Neural progenitor cell (in vitro differentiated cells): ENCODE results near the gene KRTAP2-3. TPM values are rescaled to one million over a fixed set of nuclear protein-coding genes. Genes with fewer than 3 reads are reported as not detected.
"Not testable (repeated sequence)": the region's sequence is repeated elsewhere in the genome, so short reads cannot be mapped to it uniquely, and the experiment has no call there.

Experiments used
- DNase-seq: peaks from one replicate; pipeline ENCODE4 v3.0.0-alpha.2; 2016; ENCODE audit warnings: low spot score
- H2AFZ ChIP-seq: fragments of 200-600 bp; sonication (generic); replicated peaks from 2 replicates; pipeline ENCODE4 v1.6.1; 2016; ENCODE audit warnings: antibody characterized with exemption
- H3F3A ChIP-seq: fragments of 200-600 bp; sonication (generic); 2 replicates; pipeline ENCODE4 v1.6.1; 2016; ENCODE audit warnings: antibody characterized with exemption, low read depth
- H3K27ac ChIP-seq: fragments of 200-600 bp; sonication (generic); 2 replicates; pipeline ENCODE4 v1.5.1; 2016; ENCODE audit warnings: mild to moderate bottlenecking
- H3K27me3 ChIP-seq: fragments of 200-600 bp; sonication (generic); 2 replicates; pipeline ENCODE4 v1.6.1; 2016; ENCODE audit warnings: mild to moderate bottlenecking, moderate library complexity
- H3K36me3 ChIP-seq: fragments of 200-600 bp; sonication (generic); 2 replicates; pipeline ENCODE4 v1.5.1; 2016
- H3K4me1 ChIP-seq: fragments of 200-600 bp; sonication (generic); 2 replicates; pipeline ENCODE4 v1.6.1; 2016; ENCODE audit warnings: mixed run types
- H3K4me2 ChIP-seq: fragments of 200-600 bp; sonication (generic); 2 replicates; pipeline ENCODE4 v1.6.1; 2016
- H3K4me3 ChIP-seq: fragments of 200-600 bp; sonication (generic); 2 replicates; pipeline ENCODE4 v1.5.1; 2016
- H3K79me2 ChIP-seq: fragments of 200-600 bp; sonication (generic); 2 replicates; pipeline ENCODE4 v1.6.1; 2016; ENCODE audit warnings: low read depth
- H3K9ac ChIP-seq: fragments of 200-600 bp; sonication (generic); 2 replicates; pipeline ENCODE4 v1.6.1; 2016
- H3K9me3 ChIP-seq: fragments of 200-600 bp; sonication (generic); 2 replicates; pipeline ENCODE4 v1.5.1; 2016; ENCODE audit warnings: low read depth
- H4K20me1 ChIP-seq: fragments of 200-600 bp; sonication (generic); 2 replicates; pipeline ENCODE4 v1.6.1; 2016; ENCODE audit warnings: low read depth
- H3K27ac Mint-ChIP-seq: 3 replicates; pipeline ENCODE4 v1.8.0; 2021; ENCODE audit warnings: mixed read lengths
- H3K27me3 Mint-ChIP-seq: 2 replicates; pipeline ENCODE4 v1.8.0; 2022; ENCODE audit warnings: low read depth, mild to moderate bottlenecking, inconsistent platforms, moderate library complexity, mixed read lengths; ENCODE audit not compliant: insufficient read depth
- H3K36me3 Mint-ChIP-seq: 3 replicates; pipeline ENCODE4 v1.8.0; 2021; ENCODE audit warnings: mixed read lengths
- H3K4me1 Mint-ChIP-seq: 3 replicates; pipeline ENCODE4 v1.8.0; 2021; ENCODE audit warnings: mixed read lengths
- H3K4me3 Mint-ChIP-seq: 3 replicates; pipeline ENCODE4 v1.8.0; 2021; ENCODE audit warnings: mild to moderate bottlenecking, moderate library complexity, mixed read lengths
- H3K9me3 Mint-ChIP-seq: 3 replicates; pipeline ENCODE4 v1.8.0; 2020; ENCODE audit warnings: mixed read lengths
- EZH2 ChIP-seq: fragments of 200-600 bp; sonication (generic); IDR thresholded peaks from 2 replicates; pipeline ENCODE4 v1.6.1; 2017; ENCODE audit warnings: antibody characterized with exemption, mild to moderate bottlenecking, moderate library complexity
- EZH2phosphoT487 ChIP-seq: fragments of 200-600 bp; sonication (generic); IDR thresholded peaks from 2 replicates; pipeline ENCODE4 v1.6.1; 2017; ENCODE audit warnings: antibody characterized with exemption
- total RNA-seq: library from RNA; depleted of rRNA; stranded (reverse); fragments of >200 nt; gene quantifications from 2 replicates; pipeline ENCODE4 v1.2.3, GENCODE V29; 2015; ENCODE audit warnings: low replicate concordance
- TF ChIP-seq, protein P1 (sequence below): fragments of 200-600 bp; sonication (generic); IDR thresholded peaks from 2 replicates; pipeline ENCODE4 v1.5.1; 2017; ENCODE audit warnings: antibody characterized with exemption, mild to moderate bottlenecking

KRTAP2-3 gene
- total RNA-seq, 1 donor from 2014 or later = not detected

GRCh38 chr17:41065829-41066624 lies 6.1 kb upstream of the KRTAP2-3 start, which contains the start of gene KRTAP2-4:
TSS of gene KRTAP2-4 (minus strand) at chr17:41065879. CDS start at chr17:41065845, 34 bp downstream.
- Mint-ChIP-seq H3K27me3 (no peaks in the 10 kb centered on the region), H3K9me3 (no peaks in the 10 kb centered on the region), H3K36me3 (no peaks in the 10 kb centered on the region), H3K4me1 (no peaks in the 10 kb centered on the region), H3K4me3 (no peak within 1 kb of the TSS), H3K27ac (peak within 1 kb of the TSS; percentile 17)
- Histone ChIP-seq H2AFZ (no peak within 1 kb of the TSS), H3K79me2 (no peaks in the 10 kb centered on the region), H3K4me1 (no peaks in the 10 kb centered on the region), H4K20me1 (no peaks in the 10 kb centered on the region), H3K9ac (no peak within 1 kb of the TSS), H3K36me3 (no peaks in the 10 kb centered on the region), H3K9me3 (no peaks in the 10 kb centered on the region), H3F3A (no peaks in the 10 kb centered on the region), H3K4me3 (no peak within 1 kb of the TSS), H3K4me2 (no peak within 1 kb of the TSS), H3K27ac (no peak within 1 kb of the TSS), H3K27me3 (no peaks in the 10 kb centered on the region)
- TF ChIP-seq EZH2phosphoT487 (no peak), EZH2 (no peak)
- TF ChIP-seq, protein P1, sequence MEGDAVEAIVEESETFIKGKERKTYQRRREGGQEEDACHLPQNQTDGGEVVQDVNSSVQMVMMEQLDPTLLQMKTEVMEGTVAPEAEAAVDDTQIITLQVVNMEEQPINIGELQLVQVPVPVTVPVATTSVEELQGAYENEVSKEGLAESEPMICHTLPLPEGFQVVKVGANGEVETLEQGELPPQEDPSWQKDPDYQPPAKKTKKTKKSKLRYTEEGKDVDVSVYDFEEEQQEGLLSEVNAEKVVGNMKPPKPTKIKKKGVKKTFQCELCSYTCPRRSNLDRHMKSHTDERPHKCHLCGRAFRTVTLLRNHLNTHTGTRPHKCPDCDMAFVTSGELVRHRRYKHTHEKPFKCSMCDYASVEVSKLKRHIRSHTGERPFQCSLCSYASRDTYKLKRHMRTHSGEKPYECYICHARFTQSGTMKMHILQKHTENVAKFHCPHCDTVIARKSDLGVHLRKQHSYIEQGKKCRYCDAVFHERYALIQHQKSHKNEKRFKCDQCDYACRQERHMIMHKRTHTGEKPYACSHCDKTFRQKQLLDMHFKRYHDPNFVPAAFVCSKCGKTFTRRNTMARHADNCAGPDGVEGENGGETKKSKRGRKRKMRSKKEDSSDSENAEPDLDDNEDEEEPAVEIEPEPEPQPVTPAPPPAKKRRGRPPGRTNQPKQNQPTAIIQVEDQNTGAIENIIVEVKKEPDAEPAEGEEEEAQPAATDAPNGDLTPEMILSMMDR = no peak
- DNase-seq = no peak

DNA sequence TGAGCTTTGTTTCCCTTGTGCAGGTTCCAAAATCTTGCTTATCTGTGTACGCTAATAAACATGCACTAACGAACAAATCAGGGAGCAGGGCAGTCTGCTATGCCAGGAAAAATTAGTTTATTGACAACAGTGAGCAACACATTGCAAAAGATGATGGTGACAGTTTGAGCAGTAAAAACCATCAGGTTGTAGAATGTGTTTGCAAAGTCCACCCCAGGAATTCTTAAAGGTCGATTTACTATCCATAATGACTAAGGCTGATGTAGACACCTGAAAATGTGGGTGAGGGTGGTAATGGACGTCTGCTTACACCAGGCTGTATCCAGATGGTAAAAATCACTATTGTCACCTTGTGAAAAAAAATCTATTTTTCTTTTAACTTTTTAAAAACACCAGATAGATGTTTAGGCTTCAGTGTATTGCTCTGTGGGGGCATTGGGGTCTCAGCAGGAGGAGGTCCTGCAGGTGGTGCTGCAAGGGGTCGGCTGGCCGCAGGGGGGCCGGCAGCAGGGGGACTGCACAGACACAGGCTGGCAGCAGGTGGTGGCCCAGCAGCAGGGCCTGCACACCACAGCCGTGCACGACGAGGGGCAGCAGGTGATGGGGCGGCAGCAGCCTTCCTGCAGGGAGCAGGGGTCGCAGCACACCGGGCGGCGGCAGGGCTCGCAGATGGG lies 5.2 kb upstream of the KRTAP2-3 start:
- not testable (repeated sequence) for H3K27ac ChIP-seq, H3K4me2 ChIP-seq, H3K4me1 ChIP-seq, H3K27me3 Mint-ChIP-seq, H4K20me1 ChIP-seq, H3K36me3 Mint-ChIP-seq, DNase-seq, H3F3A ChIP-seq, H3K27me3 ChIP-seq, H3K4me3 ChIP-seq, H3K27ac Mint-ChIP-seq, H3K79me2 ChIP-seq, H3K4me1 Mint-ChIP-seq, H3K9ac ChIP-seq, H3K36me3 ChIP-seq, H3K9me3 Mint-ChIP-seq, H3K9me3 ChIP-seq, H3K4me3 Mint-ChIP-seq, H2AFZ ChIP-seq

- Histone ChIP-seq H3K9me3 (no peaks in the 10 kb centered on the region), H3K27me3 (no peaks in the 10 kb centered on the region), H3K79me2 (no peaks in the 10 kb centered on the region), H3K4me1 (no peaks in the 10 kb centered on the region), H3F3A (no peaks in the 10 kb centered on the region), H3K4me2 (no peak overlapping the region), H3K9ac (no peak overlapping the region), H2AFZ (no peak overlapping the region), H3K4me3 (no peak overlapping the region), H3K27ac (no peak overlapping the region), H4K20me1 (no peaks in the 10 kb centered on the region), H3K36me3 (no peaks in the 10 kb centered on the region)
- Mint-ChIP-seq H3K4me3 (no peak overlapping the region), H3K27ac (no peak overlapping the region), H3K9me3 (no peaks in the 10 kb centered on the region), H3K36me3 (no peaks in the 10 kb centered on the region), H3K4me1 (peaks cover 5% of the 10 kb centered on the region), H3K27me3 (peaks cover 2% of the 10 kb centered on the region)
- no peak for DNase-seq
- TF ChIP-seq, protein P1 = no peak
Measured at GRCh38 chr17:41064301-41064700, 4.4 kb upstream of the KRTAP2-3 start.

- Mint-ChIP-seq H3K4me3 (no peak overlapping the region), H3K36me3 (no peaks in the 10 kb centered on the region), H3K9me3 (no peaks in the 10 kb centered on the region), H3K4me1 (peaks cover 10% of the 10 kb centered on the region), H3K27ac (no peak overlapping the region), H3K27me3 (peaks cover 3% of the 10 kb centered on the region)
- no peak overlapping the region for H3K27ac ChIP-seq
- no peak for DNase-seq
- H3K4me1 ChIP-seq = no peaks in the 10 kb centered on the region
- H3F3A ChIP-seq = no peaks in the 10 kb centered on the region
- H3K9ac ChIP-seq = no peak overlapping the region
- no peak overlapping the region for H3K4me2 ChIP-seq
- no peaks in the 10 kb centered on the region for H3K27me3 ChIP-seq
- H3K79me2 ChIP-seq = no peaks in the 10 kb centered on the region
- no peak overlapping the region for H3K4me3 ChIP-seq
- no peaks in the 10 kb centered on the region for H3K9me3 ChIP-seq
- H2AFZ ChIP-seq = no peak overlapping the region
- H4K20me1 ChIP-seq = no peaks in the 10 kb centered on the region
- H3K36me3 ChIP-seq = no peaks in the 10 kb centered on the region
- TF ChIP-seq, protein P1 = no peak
- TF ChIP-seq EZH2phosphoT487 = no peak
- no peak for TF ChIP-seq EZH2
Measured at GRCh38 chr17:41063449-41063848, 3.5 kb upstream of the KRTAP2-3 start.
